Activated T-helper 17 cell treated with anti-CD3 and anti-CD28 coated beads, Interleukin-2, amount 50 U/mL, for 72 hours (primary cell): Measurements from ENCODE around the gene PDE9A. TPM values are rescaled to one million over a fixed set of nuclear protein-coding genes. Genes with fewer than 3 reads are reported as not detected.
"Not testable (repeated sequence)": the region's sequence is repeated elsewhere in the genome, so short reads cannot be mapped to it uniquely, and the experiment has no call there.

Source experiments
- ATAC-seq: fragments of 150-1000 bp; cut with Tn5 transposase; replicated peaks from 2 replicates; pipeline ENCODE4 v1.10.0; 2021; ENCODE audit warnings: mild to moderate bottlenecking, moderate library complexity
- H3K27ac Mint-ChIP-seq: one replicate; pipeline ENCODE4 v1.8.0; 2022; ENCODE audit warnings: mixed read lengths
- H3K27me3 Mint-ChIP-seq: one replicate; pipeline ENCODE4 v1.8.0; 2022; ENCODE audit warnings: mixed read lengths
- H3K36me3 Mint-ChIP-seq: one replicate; pipeline ENCODE4 v1.8.0; 2022; ENCODE audit warnings: low read depth, mild to moderate bottlenecking, mixed read lengths
- H3K4me1 Mint-ChIP-seq: one replicate; pipeline ENCODE4 v1.8.0; 2022; ENCODE audit warnings: mixed read lengths
- H3K4me3 Mint-ChIP-seq: one replicate; pipeline ENCODE4 v1.8.0; 2022; ENCODE audit warnings: mild to moderate bottlenecking, mixed read lengths
- H3K9me3 Mint-ChIP-seq: one replicate; pipeline ENCODE4 v1.8.0; 2022; ENCODE audit warnings: mixed read lengths
- total RNA-seq, 2 donors: library from RNA; stranded (reverse); gene quantifications; one replicate each; pipeline ENCODE4 v1.2.3, GENCODE V29; 2022

PDE9A gene
- 1 to 10 TPM in 1 of 2 donors, under 1 TPM in 1; 0.95 to 6.9 TPM for total RNA-seq

DNA sequence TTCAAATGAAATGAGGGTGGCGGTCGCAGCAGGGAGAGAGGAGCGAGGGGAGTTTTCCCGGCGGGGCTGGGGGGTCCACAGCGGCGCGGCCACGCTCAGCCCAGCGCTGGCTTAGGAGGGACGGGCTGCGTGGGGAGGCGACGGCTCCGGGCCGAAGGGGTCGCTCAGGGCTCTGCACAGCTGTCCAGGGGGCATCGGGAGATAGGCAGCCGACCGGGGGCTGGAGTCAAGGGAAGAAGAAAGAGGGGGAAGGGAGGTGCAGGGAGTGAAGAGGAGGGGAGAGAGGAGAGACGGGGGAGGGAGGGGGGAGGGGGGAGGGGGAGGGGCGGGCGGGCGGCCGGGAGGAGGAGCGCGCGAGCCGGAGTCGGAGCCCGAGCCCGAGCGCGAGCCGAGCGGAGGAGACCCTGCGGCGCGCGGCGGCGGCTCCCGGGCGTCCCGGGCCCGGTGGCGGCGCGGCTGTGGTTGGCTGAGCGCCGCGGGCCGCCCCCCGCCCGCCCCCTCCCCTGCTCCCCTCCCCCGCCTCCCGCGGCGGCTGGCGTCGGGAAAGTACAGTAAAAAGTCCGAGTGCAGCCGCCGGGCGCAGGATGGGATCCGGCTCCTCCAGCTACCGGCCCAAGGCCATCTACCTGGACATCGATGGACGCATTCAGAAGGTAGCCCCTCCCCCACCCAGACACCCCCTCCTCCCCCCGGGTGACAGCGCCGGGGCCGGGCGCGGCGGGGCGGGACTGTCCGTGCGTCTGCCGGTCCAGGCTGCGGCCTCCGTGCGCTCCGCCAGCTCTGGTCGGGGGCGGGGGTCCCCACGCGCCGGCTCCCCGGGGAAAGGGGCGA is at the start of gene PDE9A:
TSS of gene PDE9A (plus strand) at position 391 of the 831 bp plus-strand sequence. CDS start at position 585, 194 bp downstream.
- Mint-ChIP-seq H3K36me3 (no peaks in the 10 kb centered on the region), H3K9me3 (no peaks in the 10 kb centered on the region), H3K27ac (no peak within 1 kb of the TSS), H3K27me3 (peaks cover 4% of the 10 kb centered on the region), H3K4me3 (peak within 1 kb of the TSS; percentile 67), H3K4me1 (peaks cover 6% of the 10 kb centered on the region)
- ATAC-seq = peak; percentile 49

DNA sequence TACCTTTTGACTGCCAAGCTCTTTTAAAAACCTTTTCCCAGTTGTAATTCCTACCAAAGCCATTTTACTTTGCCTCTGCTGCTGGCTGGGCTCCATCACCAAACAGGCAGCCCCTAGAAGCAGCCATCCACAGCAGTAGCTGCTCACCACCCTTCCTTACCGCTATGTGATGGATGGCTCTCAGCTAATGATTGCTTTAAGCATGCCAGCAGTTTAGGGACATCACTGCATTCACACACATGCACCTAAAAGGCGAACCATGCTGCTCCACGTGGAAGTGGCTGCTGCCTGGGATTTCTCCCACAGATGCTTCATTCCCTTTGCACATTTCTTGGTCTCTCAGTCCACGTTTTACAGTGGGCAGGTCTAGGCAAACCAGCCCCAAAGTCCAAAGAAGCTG is 46.3 kb upstream of the PDE9A start:
- no peak overlapping the region for H3K27ac Mint-ChIP-seq

DNA sequence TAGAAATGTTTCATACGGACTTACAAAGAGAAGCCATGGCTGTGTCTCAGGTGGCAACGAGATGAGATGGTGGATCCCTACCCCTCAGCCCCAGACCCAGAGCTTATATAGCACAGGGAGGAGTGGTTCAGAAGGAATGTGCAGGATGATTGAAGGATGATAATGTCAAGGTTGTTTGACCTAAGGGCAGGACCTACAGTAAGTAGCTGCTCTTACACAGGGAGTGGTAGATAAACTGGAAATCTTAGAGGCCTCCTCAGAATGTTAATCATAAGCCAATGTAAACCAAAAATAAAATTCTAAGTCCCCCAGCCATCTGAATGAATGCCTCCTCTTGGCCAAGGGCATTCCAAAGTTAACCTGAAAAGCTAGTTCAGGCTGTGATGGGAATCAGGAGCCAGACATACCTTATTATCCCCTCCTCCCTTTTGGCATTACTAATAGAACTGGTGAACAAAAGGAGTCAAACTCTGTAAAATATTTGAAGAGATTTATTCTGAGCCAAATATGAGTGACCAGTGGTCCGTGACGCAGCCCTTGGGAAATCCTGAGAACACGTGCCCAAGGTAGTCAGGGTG is 45.8 kb upstream of the PDE9A start:
- peaks cover 15% of the 10 kb centered on the region for H3K4me1 Mint-ChIP-seq
- peaks cover 14% of the 10 kb centered on the region for H3K9me3 Mint-ChIP-seq
- no peaks in the 10 kb centered on the region for H3K36me3 Mint-ChIP-seq
- ATAC-seq = no peak
- no peak overlapping the region for H3K4me3 Mint-ChIP-seq
- no peaks in the 10 kb centered on the region for H3K27me3 Mint-ChIP-seq
- H3K27ac Mint-ChIP-seq = no peak overlapping the region

More for the DNA sequence above, 46.3 kb upstream of the PDE9A start:
- peaks cover 14% of the 10 kb centered on the region for H3K9me3 Mint-ChIP-seq
- H3K36me3 Mint-ChIP-seq = no peaks in the 10 kb centered on the region
- ATAC-seq = no peak
- no peaks in the 10 kb centered on the region for H3K27me3 Mint-ChIP-seq
- peaks cover 15% of the 10 kb centered on the region for H3K4me1 Mint-ChIP-seq
- H3K4me3 Mint-ChIP-seq = no peak overlapping the region

- H3K27ac Mint-ChIP-seq = no peak overlapping the region
- no peaks in the 10 kb centered on the region for H3K36me3 Mint-ChIP-seq
- H3K4me3 Mint-ChIP-seq = no peak overlapping the region
- H3K27me3 Mint-ChIP-seq = no peaks in the 10 kb centered on the region
- ATAC-seq = no peak
- peaks cover 14% of the 10 kb centered on the region for H3K9me3 Mint-ChIP-seq
- peaks cover 17% of the 10 kb centered on the region for H3K4me1 Mint-ChIP-seq
These were observed 45.0 kb upstream of the PDE9A start for GRCh38 chr21:42608446-42608845.

GRCh38 chr21:42609811-42610210 is 43.6 kb upstream of the PDE9A start:
- peak; percentile 92 for ATAC-seq
- peak overlapping the region; percentile 31 for H3K4me3 Mint-ChIP-seq
- H3K9me3 Mint-ChIP-seq = peaks cover 7% of the 10 kb centered on the region
- H3K27me3 Mint-ChIP-seq = no peaks in the 10 kb centered on the region
- no peaks in the 10 kb centered on the region for H3K36me3 Mint-ChIP-seq
- H3K4me1 Mint-ChIP-seq = peaks cover 20% of the 10 kb centered on the region
- peak overlapping the region; percentile 45 for H3K27ac Mint-ChIP-seq

DNA sequence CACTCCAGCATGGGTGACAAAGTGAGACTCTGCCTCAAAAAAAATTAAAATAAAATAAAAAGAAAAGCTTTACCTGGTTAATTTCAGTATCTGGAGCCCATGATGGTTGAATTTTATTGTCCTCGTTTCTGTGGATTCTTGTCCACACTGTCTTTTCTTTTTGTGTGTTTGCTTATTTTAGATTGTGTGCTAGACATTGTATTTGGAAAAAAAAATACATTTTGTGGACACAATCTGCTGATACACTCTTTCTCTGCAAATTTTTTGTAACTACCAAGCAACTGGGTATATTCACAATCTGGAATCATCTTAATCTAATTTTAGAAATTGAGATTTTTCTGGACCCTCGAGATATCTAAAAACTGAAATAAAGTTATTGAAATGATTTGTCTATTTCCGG is 41.6 kb upstream of the PDE9A start:
- Mint-ChIP-seq H3K9me3 (peaks cover 3% of the 10 kb centered on the region), H3K27me3 (no peaks in the 10 kb centered on the region), H3K4me1 (peaks cover 20% of the 10 kb centered on the region), H3K4me3 (no peak overlapping the region), H3K27ac (no peak overlapping the region), H3K36me3 (no peaks in the 10 kb centered on the region)
- ATAC-seq = no peak

GRCh38 chr21:42612390-42612789 is 41.0 kb upstream of the PDE9A start:
- Mint-ChIP-seq H3K27ac (no peak overlapping the region), H3K36me3 (no peaks in the 10 kb centered on the region), H3K4me3 (no peak overlapping the region), H3K9me3 (peaks cover 3% of the 10 kb centered on the region), H3K4me1 (peaks cover 20% of the 10 kb centered on the region), H3K27me3 (no peaks in the 10 kb centered on the region)
- no peak for ATAC-seq

DNA sequence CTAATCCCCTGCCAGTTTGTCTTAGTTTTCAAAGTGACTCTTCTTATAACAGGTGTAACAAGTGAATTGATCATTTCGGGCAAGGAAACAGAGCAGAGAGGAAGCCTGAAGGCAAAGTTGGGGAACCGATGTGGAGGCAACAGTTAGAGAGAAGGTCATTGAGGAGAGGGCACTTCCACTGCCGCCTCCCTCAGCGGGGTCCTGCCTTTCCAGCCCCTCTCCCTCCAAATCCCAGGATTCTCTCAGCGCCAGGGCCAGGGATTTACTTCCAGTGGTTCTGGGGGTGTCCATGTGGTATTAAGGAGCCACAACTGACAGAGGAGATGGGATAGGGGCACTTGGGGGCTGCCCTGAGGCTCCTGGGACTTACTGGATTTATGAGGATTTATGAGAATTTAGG is 39.7 kb upstream of the PDE9A start:
- no peak for ATAC-seq
- Mint-ChIP-seq H3K9me3 (peaks cover 3% of the 10 kb centered on the region), H3K4me3 (no peak overlapping the region), H3K36me3 (no peaks in the 10 kb centered on the region), H3K27me3 (no peaks in the 10 kb centered on the region), H3K4me1 (peaks cover 20% of the 10 kb centered on the region), H3K27ac (no peak overlapping the region)

GRCh38 chr21:42614396-42614795 is 39.0 kb upstream of the PDE9A start:
- Mint-ChIP-seq H3K4me3 (no peak overlapping the region), H3K9me3 (no peaks in the 10 kb centered on the region), H3K27me3 (no peaks in the 10 kb centered on the region), H3K4me1 (peaks cover 15% of the 10 kb centered on the region), H3K27ac (no peak overlapping the region), H3K36me3 (no peaks in the 10 kb centered on the region)
- peak; percentile 59 for ATAC-seq

DNA sequence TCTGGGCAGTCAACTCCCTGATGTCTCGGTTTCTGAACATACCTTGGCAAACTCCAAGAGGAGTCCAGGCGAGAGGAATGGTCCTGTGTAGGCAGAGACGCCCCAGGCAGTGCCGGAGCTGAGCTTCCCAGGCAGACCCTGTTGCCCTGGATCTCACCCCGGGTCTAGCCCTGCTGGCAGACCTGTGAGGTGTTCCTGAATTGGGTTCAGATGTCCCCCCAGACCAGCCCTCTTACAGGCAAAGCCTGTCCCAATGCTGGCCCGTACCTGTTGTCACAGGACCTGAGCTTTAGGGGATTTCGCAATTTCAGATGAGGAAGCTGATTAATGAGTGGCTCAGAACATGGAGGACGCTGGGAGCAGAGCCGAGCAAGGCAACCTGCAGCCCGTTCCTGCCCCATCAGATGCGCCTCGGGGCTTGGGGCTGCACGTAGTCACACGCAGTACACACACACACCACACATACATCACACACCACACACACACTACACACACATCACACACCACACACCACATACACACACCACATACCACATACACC is 38.5 kb upstream of the PDE9A start:
- peak; percentile 81 for ATAC-seq
- no peak overlapping the region for H3K27ac Mint-ChIP-seq
- H3K4me3 Mint-ChIP-seq = no peak overlapping the region
- no peaks in the 10 kb centered on the region for H3K9me3 Mint-ChIP-seq
- H3K27me3 Mint-ChIP-seq = no peaks in the 10 kb centered on the region
- peaks cover 11% of the 10 kb centered on the region for H3K4me1 Mint-ChIP-seq
- no peaks in the 10 kb centered on the region for H3K36me3 Mint-ChIP-seq

GRCh38 chr21:42615377-42615776 is 38.0 kb upstream of the PDE9A start:
- ATAC-seq, H3K27ac Mint-ChIP-seq, H3K36me3 Mint-ChIP-seq, H3K4me3 Mint-ChIP-seq, H3K9me3 Mint-ChIP-seq, H3K27me3 Mint-ChIP-seq, H3K4me1 Mint-ChIP-seq: not testable (repeated sequence)

GRCh38 chr21:42615924-42616323 is 37.5 kb upstream of the PDE9A start:
- H3K27me3 Mint-ChIP-seq = no peaks in the 10 kb centered on the region
- no peak overlapping the region for H3K27ac Mint-ChIP-seq
- no peak for ATAC-seq
- H3K9me3 Mint-ChIP-seq = no peaks in the 10 kb centered on the region
- H3K4me3 Mint-ChIP-seq = no peak overlapping the region
- H3K36me3 Mint-ChIP-seq = no peaks in the 10 kb centered on the region
- peaks cover 4% of the 10 kb centered on the region for H3K4me1 Mint-ChIP-seq

DNA sequence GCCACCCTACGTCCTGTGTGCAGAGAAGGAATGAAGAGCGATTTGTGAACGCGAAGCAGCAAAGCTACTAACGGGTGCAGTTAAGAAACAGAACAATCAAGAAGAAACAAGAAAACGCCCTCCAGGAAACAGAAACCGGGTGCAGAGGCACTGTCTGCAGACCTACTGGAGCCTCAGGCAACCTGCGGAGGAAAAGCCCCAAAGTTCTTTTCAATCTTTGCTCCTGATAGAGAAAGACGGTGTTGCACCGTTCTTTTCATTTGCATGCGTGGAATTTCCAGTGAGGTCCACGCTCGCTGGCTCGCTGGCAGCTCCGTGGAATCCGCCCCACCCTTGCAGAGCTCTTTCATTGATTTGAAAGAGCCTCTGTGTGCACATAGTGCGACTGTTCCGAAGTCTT is 37.0 kb upstream of the PDE9A start:
- H3K4me1 Mint-ChIP-seq = peaks cover 4% of the 10 kb centered on the region
- H3K4me3 Mint-ChIP-seq = no peak overlapping the region
- H3K36me3 Mint-ChIP-seq = no peaks in the 10 kb centered on the region
- no peaks in the 10 kb centered on the region for H3K27me3 Mint-ChIP-seq
- ATAC-seq = no peak
- H3K9me3 Mint-ChIP-seq = no peaks in the 10 kb centered on the region
- H3K27ac Mint-ChIP-seq = no peak overlapping the region

GRCh38 chr21:42616941-42617340 is 36.5 kb upstream of the PDE9A start:
- Mint-ChIP-seq H3K4me1 (peaks cover 4% of the 10 kb centered on the region), H3K4me3 (no peak overlapping the region), H3K9me3 (no peaks in the 10 kb centered on the region), H3K27ac (no peak overlapping the region), H3K36me3 (no peaks in the 10 kb centered on the region), H3K27me3 (no peaks in the 10 kb centered on the region)
- ATAC-seq = no peak

- ATAC-seq = no peak
- Mint-ChIP-seq H3K4me3 (no peak overlapping the region), H3K9me3 (no peaks in the 10 kb centered on the region), H3K36me3 (no peaks in the 10 kb centered on the region), H3K27ac (no peak overlapping the region), H3K4me1 (peaks cover 4% of the 10 kb centered on the region), H3K27me3 (peaks cover 2% of the 10 kb centered on the region)
These were observed 35.9 kb upstream of the PDE9A start for GRCh38 chr21:42617486-42617885.
